Inflammatory macrophage treated with lipopolysaccharide for 1 hour (primary cell): ENCODE data around the gene CDC25C.
"Not testable (repeated sequence)": the region's sequence is repeated elsewhere in the genome, so short reads cannot be mapped to it uniquely, and the experiment has no call there.

Source experiments
- DNase-seq, 2 donors: peaks; one replicate each; pipeline ENCODE4 v3.0.0-alpha.2; 2020 to 2022

CDC25C gene

DNA sequence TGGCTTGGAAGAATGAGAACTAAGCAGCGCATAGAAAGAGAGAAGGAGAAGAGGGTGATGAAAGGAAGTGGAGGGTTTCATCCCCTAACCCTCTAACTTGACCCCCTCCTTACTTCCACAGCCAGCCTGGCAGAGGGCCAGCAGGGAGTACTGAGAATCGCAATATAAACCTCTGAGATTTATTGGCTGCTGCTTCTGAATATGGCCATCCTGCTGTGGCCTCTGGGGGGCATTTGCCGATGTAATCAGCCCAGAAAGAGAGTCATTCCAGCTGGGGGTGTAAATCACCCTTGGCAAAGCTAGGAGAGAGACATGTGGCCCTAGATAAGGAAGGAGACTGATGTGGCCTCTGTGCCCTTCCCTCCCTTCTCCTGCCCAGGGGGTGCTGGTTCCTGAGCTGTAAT lies 56.2 kb downstream of the CDC25C start:
- DNase-seq, result no peak

DNA sequence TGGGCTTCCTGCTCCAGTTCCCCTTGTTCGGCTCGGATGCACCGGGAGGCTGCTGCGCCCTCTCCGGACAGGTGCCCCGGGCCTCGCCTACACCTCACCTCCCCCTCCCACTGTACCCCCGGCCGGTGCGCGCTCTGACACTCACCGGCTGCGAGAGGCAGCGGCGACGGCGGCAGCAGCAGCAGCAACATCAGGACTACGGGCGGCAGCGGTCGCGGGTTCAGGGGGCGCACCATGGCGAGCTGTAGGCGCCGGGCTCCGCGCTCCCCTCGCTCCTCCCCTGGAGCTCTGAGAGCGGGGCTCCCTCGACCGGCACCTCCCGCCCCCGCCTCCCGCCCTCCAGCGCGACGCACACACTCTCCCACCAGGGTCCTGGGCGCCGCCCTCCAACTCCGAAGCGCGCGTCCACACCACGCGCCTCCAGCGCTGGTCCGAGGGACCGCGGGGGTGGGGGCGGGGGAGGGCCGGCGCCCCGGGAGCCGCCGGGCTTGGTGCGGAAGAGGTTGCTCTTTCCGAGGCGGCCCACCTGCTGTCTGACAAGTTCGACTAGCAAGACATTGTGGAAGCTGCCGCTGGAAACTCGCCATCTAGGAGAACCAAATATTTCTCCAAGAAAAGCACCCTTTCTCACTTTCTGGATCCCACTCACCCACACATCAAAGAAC lies 57.3 kb downstream of the CDC25C start, which contains the start of gene GFRA3:
Gene GFRA3 (minus strand): TSS at position 433 of the 665 bp plus-strand sequence. CDS start 197 bp downstream, at position 236.
- DNase-seq, result peak in 1 of 2 donors; percentile 2

DNA sequence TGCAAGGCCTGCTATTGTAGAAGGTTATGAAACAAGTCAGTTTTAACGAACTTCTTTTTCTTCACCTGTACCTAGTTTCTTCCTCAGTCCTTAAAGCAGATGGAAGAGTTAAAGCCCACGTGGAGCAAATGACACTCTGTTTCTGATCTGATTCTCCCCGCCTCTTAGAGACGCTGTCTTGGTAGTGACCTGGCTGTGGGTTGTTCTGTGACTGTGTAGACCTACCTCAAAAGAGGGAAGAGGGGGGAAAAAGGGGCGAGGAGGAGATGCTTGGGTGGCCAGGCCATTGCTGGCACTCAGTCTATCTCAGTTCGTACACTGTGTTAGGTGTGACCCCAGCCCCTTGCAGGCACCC lies 57.8 kb downstream of the CDC25C start:
- DNase-seq, result no peak

DNA sequence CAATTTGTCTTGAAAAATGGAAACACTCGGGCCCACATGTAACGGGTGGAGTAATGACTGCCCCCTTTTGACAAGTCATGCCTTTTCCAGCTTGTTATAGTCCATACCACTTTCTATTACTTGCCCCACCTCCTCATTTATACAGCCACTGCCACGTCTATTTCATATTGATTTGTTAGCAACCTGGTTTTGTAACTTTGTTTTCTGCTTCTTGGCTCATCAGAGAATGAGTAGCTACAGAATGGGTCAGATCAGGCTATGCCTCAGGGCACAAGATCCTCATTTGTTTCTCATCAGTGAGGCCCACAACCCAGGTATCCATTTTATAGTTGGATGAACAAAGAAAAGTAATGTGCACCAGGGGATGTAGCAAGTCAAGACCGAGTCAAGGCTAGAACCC lies 58.9 kb downstream of the CDC25C start:
- no peak for DNase-seq

DNA sequence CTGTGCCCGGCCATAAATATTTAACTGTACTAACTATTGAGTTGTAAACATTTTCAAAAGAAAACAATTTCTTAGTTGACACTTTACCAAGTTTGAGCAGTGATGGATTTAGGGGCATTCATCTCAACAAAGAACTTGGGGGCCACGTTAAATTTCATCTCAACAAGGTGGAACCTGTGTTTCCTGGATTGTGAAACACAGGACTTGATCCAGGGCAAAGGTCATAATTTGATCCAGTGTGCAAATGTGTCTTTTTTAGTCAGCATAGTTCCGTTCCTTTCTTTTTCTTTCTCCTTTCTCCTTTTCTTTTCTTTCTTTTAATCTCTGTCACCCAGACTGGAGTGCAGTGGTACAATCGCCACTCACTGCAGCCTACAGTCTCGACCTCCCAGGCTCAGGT lies 60.3 kb downstream of the CDC25C start:
- DNase-seq, result no peak

DNA sequence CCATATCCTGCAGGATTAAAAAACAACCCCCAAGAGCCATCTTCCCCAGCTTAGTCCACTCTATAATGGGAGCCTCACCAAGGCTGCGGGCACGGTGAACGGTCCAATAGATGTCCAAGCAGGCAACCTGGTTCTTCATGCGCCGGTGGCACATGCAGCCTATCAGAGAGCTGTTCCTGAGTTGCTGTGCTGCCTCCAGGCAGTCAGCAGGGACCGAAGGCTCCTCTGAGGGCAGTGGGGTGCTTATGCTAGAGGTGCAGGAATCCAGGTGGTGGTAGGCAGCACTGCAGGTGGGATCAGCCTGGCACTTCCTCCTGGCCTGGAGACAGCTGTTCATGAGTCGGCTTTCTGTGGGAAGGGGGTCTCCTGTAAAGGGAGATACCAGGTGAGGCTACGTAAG lies 67.4 kb downstream of the CDC25C start:
- DNase-seq, result no peak

DNA sequence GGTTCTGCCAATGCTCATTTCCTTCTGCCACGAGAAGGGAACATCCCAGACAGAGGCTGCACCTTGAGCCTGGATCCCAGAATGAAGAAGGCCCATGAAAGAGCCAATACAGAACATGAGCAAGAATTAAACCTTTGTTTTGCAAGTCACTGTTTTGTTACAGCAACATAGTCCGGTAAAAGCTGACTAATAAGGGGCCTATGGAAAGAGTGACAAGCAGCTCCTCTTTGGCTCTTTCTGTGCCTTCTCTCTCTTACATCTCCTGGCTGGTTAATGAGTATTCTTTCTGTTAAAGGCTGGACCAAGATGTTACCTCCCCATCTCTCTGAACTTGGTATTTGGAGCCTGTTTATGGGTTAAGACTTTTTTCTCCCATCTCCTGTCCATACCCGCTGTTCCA lies 68.0 kb downstream of the CDC25C start:
- DNase-seq, result no peak

DNA sequence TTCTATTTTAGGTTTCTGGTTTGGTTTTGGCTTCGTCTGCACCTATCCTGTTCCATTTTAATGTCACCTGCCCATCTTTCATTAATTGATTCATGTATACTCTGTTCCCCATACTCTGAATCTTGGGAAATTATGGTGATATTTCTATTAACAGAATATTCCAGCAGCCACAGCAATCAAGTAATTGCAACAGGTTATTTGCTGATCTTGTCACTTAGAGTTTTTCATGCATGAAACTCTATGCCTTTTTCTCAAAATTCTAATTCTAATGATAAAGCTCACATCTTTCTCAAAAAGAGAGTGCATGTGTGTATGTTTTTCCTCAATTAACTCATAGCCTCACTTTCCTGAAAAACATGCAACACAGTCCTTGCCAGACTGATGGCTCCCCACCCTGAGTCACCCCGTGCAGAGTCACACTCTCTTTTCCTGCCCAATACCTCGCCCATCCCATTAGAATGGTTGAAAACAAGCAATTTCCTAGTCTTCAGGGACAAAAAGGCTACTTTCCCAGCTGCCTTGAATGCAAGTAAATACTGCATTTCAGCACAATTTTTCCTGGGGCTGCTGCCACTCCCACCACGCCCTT lies 72.8 kb downstream of the CDC25C start:
- no peak for DNase-seq

DNA sequence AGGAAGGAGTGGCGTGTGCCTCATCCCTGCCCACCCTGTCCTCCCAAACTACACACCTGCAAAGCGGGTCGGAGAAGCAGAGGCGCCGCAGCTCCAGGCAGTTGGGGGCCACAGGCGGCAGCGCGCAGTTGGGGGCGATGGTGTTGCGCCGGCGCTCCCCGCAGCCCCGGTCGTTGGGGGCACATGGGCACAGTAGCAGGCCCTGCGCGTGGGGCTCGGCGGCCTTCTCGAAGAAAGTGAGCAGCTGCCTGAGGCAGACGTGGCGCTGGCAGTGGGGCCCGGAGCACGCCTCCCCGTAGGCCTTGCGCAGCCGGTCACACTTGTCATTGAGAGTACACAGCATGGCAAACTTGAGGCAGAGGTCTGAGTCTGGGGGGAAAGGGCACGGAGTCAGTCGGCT lies 74.0 kb downstream of the CDC25C start:
- DNase-seq, result no peak

DNA sequence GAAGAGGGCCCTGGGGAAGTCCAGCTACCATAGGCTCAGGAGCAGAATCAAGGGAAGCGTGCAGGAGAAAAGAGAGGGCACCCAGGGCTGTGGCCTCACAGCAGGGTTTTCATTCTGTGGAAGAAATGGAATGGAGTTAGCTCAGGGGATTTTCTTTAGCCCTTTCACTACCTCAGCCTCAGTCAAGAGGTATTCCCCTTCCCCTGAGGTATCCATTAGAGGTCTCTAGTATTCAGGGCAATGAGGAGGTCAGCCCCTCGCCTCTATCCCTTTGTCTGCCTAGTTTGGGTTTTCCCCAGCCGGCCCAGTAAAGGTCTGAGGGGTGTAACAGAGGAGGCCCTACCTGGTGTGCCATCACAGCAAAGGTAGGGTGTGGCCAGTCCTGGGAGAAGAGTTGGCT lies 78.7 kb downstream of the CDC25C start:
- DNase-seq, result no peak

DNA sequence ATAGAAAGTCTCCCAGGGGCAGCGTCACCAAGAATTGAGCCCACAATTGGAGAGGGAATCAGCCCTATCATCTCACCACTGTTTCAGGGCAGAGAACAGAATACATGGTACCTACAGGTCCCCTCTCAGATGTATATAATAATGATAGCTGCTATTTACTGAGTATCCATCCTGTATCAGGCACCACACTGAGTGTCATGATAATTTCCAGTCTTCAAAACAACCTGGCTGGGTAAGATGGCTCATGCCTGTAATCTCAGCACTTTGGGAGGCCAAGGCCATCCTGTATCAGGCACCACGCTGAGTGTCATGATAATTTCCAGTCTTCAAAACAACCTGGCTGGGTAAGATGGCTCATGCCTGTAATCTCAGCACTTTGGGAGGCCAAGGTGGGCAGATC lies 83.8 kb downstream of the CDC25C start:
- DNase-seq, result not testable (repeated sequence)

DNA sequence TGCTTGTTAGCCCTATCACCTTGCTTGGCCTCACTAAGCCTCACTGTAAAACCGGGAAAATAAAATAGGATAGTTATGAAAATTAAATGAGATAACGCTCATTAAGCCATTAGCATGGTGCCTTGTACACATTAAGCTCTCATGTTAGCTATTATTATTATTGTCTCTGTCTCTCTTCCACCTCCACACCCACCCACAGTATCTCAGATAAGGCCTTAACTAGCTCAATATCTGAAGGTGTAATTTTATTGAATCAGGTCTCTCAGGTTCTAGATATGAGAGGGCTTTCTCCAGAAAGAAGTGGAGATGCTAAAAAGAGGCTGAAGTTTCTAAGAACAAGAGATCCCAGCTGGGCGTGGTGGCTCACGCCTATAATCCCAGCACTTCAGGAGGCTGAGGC lies 84.8 kb downstream of the CDC25C start:
- no peak for DNase-seq

DNA sequence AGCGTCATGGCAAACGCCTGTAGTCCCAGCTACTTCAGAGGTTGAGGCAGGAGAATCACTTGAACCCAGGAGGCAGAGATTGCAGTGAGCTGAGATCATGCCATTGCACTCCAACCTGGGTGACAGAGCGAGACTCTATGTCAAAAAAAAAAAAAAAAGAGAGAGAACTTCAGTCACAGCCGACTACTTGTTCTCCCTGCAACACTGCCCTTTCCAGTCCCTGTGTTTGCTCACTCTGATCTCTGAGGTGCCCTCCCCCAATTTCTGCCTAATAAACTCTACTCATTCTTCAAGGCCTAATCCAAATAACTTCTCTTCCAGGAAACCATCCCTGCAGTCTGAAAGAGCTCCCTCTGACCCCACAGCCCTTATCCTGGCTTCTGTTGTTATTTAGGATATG lies 85.3 kb downstream of the CDC25C start:
- DNase-seq, result no peak

DNA sequence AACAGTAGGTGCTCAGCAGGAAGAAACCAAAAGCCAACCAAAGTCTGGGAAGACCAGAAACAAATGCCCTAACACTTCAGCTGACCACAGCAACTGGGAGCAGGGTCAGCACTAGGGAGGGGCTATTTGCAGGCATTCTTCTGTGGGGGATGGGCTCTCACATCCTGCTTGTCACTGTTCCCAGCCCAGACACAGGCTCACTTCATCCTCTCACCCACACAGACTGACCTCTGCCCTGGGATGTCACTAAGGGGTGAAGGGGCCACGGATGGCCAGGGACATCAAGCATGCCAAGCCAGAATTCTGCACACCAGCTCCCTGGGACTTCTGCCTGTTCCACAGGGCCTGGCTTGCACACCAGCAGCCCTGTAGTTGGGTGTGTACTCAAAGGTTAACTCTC lies 85.9 kb downstream of the CDC25C start:
- DNase-seq, result no peak

DNA sequence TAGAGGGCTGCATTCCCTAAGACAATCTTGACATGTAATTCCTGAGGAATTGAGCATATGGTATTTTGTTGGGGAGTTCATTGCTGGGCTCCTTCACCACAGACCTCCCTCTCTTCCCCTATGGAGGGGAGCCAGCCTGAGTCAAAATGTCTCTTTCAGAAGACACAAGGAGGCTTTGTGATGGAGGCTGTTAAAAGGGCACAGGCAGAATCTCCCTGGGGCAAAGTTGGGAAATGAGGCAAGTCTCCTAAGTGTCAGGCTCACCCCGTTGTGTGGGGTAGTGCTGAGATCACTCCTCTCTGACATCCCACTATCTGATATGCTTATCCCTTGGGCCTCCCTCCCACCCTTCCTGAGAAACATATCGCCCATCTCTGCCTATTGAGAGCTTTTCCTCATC lies 87.8 kb downstream of the CDC25C start:
- DNase-seq, result no peak

DNA sequence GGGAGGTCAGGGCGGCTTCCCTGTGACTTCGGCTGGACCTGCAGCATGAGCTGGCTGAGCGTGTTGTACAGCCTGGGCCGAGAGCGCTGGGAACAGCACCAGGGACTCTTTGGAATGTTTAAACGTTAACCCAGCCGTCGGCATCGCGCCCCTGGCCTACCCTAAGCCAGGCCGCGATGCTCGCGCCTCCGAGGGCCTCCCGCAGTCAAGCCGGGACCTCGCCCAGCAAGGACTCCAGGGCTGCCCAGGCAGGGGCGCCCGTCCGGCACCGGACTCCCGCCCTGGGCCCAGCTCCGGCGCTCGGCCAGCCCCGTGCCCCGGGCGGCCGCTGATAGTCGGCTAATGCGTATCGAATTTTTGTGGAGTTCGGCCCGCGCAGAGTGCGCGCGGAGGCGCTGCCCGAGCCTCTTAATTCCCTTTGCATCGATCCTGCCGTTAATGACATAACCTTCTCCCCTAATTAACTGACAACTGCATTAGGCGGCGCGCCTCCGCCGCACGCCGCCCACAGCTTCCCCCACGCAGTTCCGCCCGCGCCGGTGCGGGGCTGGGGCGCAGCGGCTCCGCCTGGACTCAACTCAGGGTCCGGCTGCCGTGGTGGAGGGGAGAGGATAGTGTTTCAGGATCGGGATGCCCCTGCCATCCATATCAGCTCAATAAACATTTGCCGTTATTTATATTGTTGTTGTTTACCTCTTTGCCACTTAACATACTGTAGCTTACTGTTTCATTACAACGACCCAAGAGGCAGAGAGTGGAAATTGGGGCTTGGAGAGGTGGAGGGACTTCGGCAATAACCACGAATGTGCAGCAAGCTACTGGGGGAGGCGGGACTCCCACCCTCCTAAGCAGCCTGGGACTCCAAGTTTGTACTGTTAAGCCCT lies 89.7 kb downstream of the CDC25C start:
- DNase-seq, result no peak

DNA sequence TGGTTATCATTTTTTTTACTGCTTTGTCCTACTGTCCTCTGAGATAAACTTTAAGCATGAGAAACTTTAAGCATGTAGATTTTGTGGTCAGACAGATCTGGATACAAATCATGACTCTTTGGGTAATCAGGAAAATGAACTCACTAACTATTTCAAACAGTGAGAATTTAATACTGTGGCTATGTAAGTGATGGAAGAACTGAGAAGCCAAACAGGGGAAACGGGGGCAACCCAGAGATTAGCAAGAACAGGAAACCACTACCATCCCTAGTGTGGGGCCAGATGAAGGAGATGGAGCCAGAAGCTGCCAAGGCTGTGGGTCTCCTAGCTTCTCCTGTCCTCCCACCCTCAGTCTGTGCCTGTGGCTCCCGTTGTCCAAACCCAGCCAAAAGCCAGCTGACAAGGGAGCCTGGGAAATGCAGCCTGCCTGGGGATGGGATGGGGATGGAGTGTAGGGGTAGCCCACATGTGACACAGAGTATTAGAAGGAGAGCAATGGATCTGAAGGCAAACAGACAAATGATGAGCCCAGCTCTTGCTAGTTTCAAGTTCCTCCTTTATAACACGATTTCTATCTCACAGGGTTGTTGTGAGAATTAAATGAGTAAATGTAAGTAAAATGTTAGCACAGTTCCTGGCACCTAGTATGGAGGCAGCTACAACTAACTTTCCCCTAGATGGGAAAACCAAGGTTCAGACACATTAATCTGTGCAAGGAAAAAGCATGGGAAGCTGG lies 90.8 kb downstream of the CDC25C start:
- no peak for DNase-seq

DNA sequence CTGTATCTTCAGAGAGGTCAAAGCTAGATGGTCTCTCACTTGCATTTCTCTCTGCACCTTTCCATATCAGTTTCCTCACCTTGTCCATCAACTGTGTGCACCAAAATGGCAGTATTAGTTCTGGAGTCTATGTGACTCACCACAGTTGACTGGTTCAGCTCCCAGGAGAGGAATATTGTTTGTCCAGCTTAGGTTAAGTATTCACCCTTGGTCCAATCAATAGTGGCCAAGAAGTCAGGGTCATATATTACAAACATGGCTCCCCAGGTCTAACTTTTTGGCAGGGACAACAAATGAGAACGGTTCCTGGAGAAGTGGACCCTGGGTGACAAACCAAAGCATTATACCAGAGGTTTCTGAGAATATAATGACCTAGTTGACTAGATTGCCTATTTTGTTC lies 93.6 kb downstream of the CDC25C start:
- no peak for DNase-seq
